ENCODE results near the gene CBX8.

GRCh38 chr17:79822583-79823124 is 25.8 kb upstream of the CBX8 start:
- no peak for TF ChIP-seq POLR2A (IDR thresholded peaks at IDR 0.05; ENCODE audit: control extremely low read depth in 1 of 2, low read depth in 2 of 2, low read length in 2 of 2)
- no peak for TF ChIP-seq POLR2AphosphoS5 (IDR thresholded peaks at IDR 0.05; ENCODE audit: low read depth, low read length)
- no peak for TF ChIP-seq CBX8 (IDR thresholded peaks at IDR 0.05; ENCODE audit: borderline replicate concordance, low read depth, low read length)
- TF ChIP-seq EZH2 (IDR thresholded peaks at IDR 0.05; ENCODE audit: low read depth, low read length, severe bottlenecking): no peak
- no peak for TF ChIP-seq CTCF (IDR thresholded peaks at IDR 0.05; ENCODE audit: control extremely low read depth in 1 of 3, insufficient read depth in 1 of 3, low read depth in 1 of 3, low read length in 3 of 3)
- no peak for TF ChIP-seq HDAC2 (IDR thresholded peaks at IDR 0.05; ENCODE audit: borderline replicate concordance in 1 of 2, low read depth in 2 of 2, low read length in 2 of 2)
- no peak for TF ChIP-seq RNF2 (IDR thresholded peaks at IDR 0.05; ENCODE audit: borderline replicate concordance, low read depth, low read length, missing control alignments, poor library complexity, severe bottlenecking)
- TF ChIP-seq SUZ12 (IDR thresholded peaks at IDR 0.05; ENCODE audit: low read length): no peak
- TF ChIP-seq CHD2 (IDR thresholded peaks at IDR 0.05; ENCODE audit: low read length): no peak
- no peak for TF ChIP-seq CREB1 (IDR thresholded peaks at IDR 0.05)

All from H1 (cell line).